ENCODE data around the gene TAOK1.

DNA sequence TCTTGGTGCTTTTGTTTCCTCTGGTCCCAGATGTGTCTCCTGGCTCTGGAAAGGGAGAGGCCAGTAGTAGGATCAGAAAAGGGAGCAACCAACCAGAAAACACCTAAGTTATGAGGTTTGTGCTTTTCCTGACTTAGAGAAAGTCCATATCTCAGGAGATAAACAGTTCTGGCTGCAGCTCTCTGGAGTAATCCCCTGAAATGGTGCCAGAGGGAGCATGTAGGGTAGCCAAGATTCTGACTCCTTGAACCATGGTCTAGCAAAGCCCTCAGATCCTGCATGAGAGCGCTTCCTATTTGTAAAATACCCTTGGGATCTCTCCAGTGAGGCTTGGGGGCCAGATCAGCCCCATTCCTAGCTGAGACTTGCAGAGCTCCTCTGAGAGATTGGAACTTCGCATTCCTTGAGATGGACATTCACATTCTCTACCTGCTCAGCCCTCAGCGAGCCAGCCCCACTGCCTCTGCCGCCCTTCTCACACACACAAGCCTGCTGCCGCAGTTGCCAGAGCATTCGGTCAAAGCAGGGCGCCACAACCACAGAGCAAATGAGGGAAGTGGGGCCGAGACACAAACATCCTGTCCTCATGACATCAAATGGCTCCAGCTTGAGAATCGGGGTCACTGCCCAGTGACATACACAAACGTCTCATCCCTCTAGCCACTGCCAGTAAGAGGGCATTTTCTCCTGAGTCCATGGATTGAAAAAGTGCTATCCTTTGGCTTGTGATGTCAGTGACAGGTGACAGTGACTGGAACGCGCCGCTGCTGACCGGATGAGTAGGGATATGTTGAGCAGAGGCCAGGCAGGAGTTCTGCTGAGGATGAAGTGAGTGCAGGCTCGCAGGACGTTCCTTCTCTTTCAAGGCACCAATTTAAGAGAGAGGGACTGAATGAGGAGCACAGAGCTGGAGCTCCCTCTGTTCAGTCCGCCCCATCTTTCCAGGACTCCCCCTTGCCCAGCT lies 171.7 kb downstream of the TAOK1 start:
- TF ChIP-seq, protein P1, sequence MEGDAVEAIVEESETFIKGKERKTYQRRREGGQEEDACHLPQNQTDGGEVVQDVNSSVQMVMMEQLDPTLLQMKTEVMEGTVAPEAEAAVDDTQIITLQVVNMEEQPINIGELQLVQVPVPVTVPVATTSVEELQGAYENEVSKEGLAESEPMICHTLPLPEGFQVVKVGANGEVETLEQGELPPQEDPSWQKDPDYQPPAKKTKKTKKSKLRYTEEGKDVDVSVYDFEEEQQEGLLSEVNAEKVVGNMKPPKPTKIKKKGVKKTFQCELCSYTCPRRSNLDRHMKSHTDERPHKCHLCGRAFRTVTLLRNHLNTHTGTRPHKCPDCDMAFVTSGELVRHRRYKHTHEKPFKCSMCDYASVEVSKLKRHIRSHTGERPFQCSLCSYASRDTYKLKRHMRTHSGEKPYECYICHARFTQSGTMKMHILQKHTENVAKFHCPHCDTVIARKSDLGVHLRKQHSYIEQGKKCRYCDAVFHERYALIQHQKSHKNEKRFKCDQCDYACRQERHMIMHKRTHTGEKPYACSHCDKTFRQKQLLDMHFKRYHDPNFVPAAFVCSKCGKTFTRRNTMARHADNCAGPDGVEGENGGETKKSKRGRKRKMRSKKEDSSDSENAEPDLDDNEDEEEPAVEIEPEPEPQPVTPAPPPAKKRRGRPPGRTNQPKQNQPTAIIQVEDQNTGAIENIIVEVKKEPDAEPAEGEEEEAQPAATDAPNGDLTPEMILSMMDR (conservative IDR thresholded peaks at IDR 0.05; ENCODE audit: low read depth, low read length) = no peak
- TF ChIP-seq EZH2 (IDR thresholded peaks at IDR 0.05; ENCODE audit: borderline replicate concordance, low read depth, low read length, poor library complexity, severe bottlenecking) = no peak
